DMS114 treated with DMSO at 0.1 percent for 48 hours (cell line): ENCODE data around the gene OSR1.
"Not testable (repeated sequence)": the region's sequence is repeated elsewhere in the genome, so short reads cannot be mapped to it uniquely, and the experiment has no call there.

Experiments
- DNase-seq: peaks from one replicate; lab custom pipeline; 2025; ENCODE audit not compliant: unreplicated experiment; lab: John Stamatoyannopoulos, UW

Gene OSR1

GRCh38 chr2:19358242-19359020 lies at the start of gene OSR1:
TSS of gene OSR1 (minus strand) at chr2:19358623. CDS start at chr2:19353805, 4,818 bp downstream.
- peak; percentile 14 for DNase-seq

GRCh38 chr2:19403785-19404184 lies 45.4 kb upstream of the OSR1 start:
- no peak for DNase-seq

- no peak for DNase-seq
Measured at GRCh38 chr2:19392191-19392590, 33.8 kb upstream of the OSR1 start.

- DNase-seq, result not testable (repeated sequence)
Measured at GRCh38 chr2:19389469-19389868, 31.0 kb upstream of the OSR1 start.

- no peak for DNase-seq
Measured at GRCh38 chr2:19380532-19380931, 22.1 kb upstream of the OSR1 start.

GRCh38 chr2:19378939-19379338 lies 20.5 kb upstream of the OSR1 start:
- DNase-seq, result no peak

GRCh38 chr2:19377717-19378116 lies 19.3 kb upstream of the OSR1 start:
- no peak for DNase-seq

- DNase-seq, result no peak
Measured at GRCh38 chr2:19373352-19373751, 14.9 kb upstream of the OSR1 start.

- DNase-seq, result no peak
Measured at GRCh38 chr2:19371996-19372582, 13.7 kb upstream of the OSR1 start.

- peak; percentile 8 for DNase-seq
Measured at GRCh38 chr2:19369341-19369955, 11.0 kb upstream of the OSR1 start.

GRCh38 chr2:19368760-19369159 lies 10.3 kb upstream of the OSR1 start:
- no peak for DNase-seq

GRCh38 chr2:19367326-19367725 lies 8.9 kb upstream of the OSR1 start:
- DNase-seq, result no peak

- DNase-seq, result no peak
Measured at GRCh38 chr2:19365126-19365525, 6.7 kb upstream of the OSR1 start.

- no peak for DNase-seq
Measured at GRCh38 chr2:19364014-19364413, 5.6 kb upstream of the OSR1 start.

- DNase-seq, result no peak
Measured at GRCh38 chr2:19363474-19363778, 5.0 kb upstream of the OSR1 start.

- DNase-seq, result peak; percentile 58
Measured at GRCh38 chr2:19362755-19363473, 4.5 kb upstream of the OSR1 start.

GRCh38 chr2:19362094-19362754 lies 3.8 kb upstream of the OSR1 start:
- no peak for DNase-seq

- DNase-seq, result no peak
Measured at GRCh38 chr2:19361325-19361990, 3.0 kb upstream of the OSR1 start.

- DNase-seq, result no peak
Measured at GRCh38 chr2:19360966-19361321, 2.5 kb upstream of the OSR1 start.

- no peak for DNase-seq
Measured at GRCh38 chr2:19360266-19360965, 2.0 kb upstream of the OSR1 start.
